GM23338 (cell line): ENCODE results near the gene GPR156. TPM values are rescaled to one million over a fixed set of nuclear protein-coding genes. Genes with fewer than 3 reads are reported as not detected.

Experiments used
- ATAC-seq: fragments of 200-7000 bp; cut with Tn5 transposase; 3 replicates; pipeline ENCODE4 v1.9.1; 2020
- DNase-seq: peaks from one replicate; pipeline ENCODE4 v3.0.0-alpha.2; 2015; ENCODE audit warnings: low spot score
- H2AFZ ChIP-seq: fragments of 200-600 bp; sonication (generic); 2 replicates; pipeline ENCODE4 v1.8.0; 2016; ENCODE audit warnings: antibody characterized with exemption, mild to moderate bottlenecking, moderate library complexity
- H3F3A ChIP-seq: fragments of 200-600 bp; sonication (generic); replicated peaks from 2 replicates; pipeline ENCODE4 v1.8.0; 2017; ENCODE audit warnings: antibody characterized with exemption, mixed run types, low read depth
- H3K27ac ChIP-seq: fragments of 200-600 bp; sonication (generic); 2 replicates; pipeline ENCODE4 v1.6.1; 2016; ENCODE audit warnings: low read depth
- H3K27me3 ChIP-seq: fragments of 200-600 bp; sonication (generic); 2 replicates; pipeline ENCODE4 v1.8.0; 2016; ENCODE audit warnings: mild to moderate bottlenecking, mixed run types, moderate library complexity; ENCODE audit not compliant: insufficient read depth
- H3K36me3 ChIP-seq: fragments of 200-600 bp; sonication (generic); 2 replicates; pipeline ENCODE4 v1.8.0; 2016; ENCODE audit warnings: mild to moderate bottlenecking; ENCODE audit not compliant: insufficient read depth
- H3K4me1 ChIP-seq: fragments of 200-600 bp; sonication (generic); 2 replicates; pipeline ENCODE4 v1.8.0; 2016; ENCODE audit warnings: mild to moderate bottlenecking, moderate library complexity; ENCODE audit not compliant: insufficient read depth
- H3K4me2 ChIP-seq: fragments of 200-600 bp; sonication (generic); 2 replicates; pipeline ENCODE4 v1.7.1; 2017; ENCODE audit warnings: mixed run types
- H3K4me3 ChIP-seq: fragments of 200-600 bp; sonication (generic); 2 replicates; pipeline ENCODE4 v1.6.1; 2016; ENCODE audit warnings: mixed run types
- H3K79me2 ChIP-seq: fragments of 200-600 bp; sonication (generic); replicated peaks from 2 replicates; pipeline ENCODE4 v1.8.0; 2017; ENCODE audit warnings: mild to moderate bottlenecking; ENCODE audit not compliant: insufficient read depth
- H3K9me2 ChIP-seq: fragments of 200-600 bp; sonication (generic); 2 replicates; pipeline ENCODE4 v1.8.0; 2017; ENCODE audit not compliant: insufficient read depth
- H4K20me1 ChIP-seq: fragments of 200-600 bp; sonication (generic); replicated peaks from 2 replicates; pipeline ENCODE4 v1.8.0; 2017; ENCODE audit warnings: mild to moderate bottlenecking; ENCODE audit not compliant: insufficient read depth
- H3K27ac Mint-ChIP-seq: 2 replicates; pipeline ENCODE4 v1.8.0; 2020; ENCODE audit warnings: inconsistent platforms, mild to moderate bottlenecking, moderate library complexity, mixed read lengths
- H3K27me3 Mint-ChIP-seq: 3 replicates; pipeline ENCODE4 v1.8.0; 2022; ENCODE audit warnings: low read depth, mild to moderate bottlenecking, moderate library complexity, mixed read lengths, inconsistent platforms; ENCODE audit not compliant: insufficient read depth, poor library complexity
- H3K36me3 Mint-ChIP-seq: 3 replicates; pipeline ENCODE4 v1.8.0; 2021; ENCODE audit warnings: low read depth, mild to moderate bottlenecking, inconsistent platforms, moderate library complexity, mixed read lengths
- H3K4me1 Mint-ChIP-seq: 3 replicates; pipeline ENCODE4 v1.8.0; 2020; ENCODE audit warnings: mild to moderate bottlenecking, inconsistent platforms, mixed read lengths
- H3K4me3 Mint-ChIP-seq: 3 replicates; pipeline ENCODE4 v1.8.0; 2021; ENCODE audit warnings: moderate library complexity, mild to moderate bottlenecking, inconsistent platforms, mixed read lengths
- H3K9me3 Mint-ChIP-seq: 3 replicates; pipeline ENCODE4 v1.8.0; 2020; ENCODE audit warnings: moderate library complexity, mild to moderate bottlenecking, inconsistent platforms, mixed read lengths
- CREB1 ChIP-seq: fragments of 250-450 bp; sonication (Bioruptor Pico); IDR thresholded peaks from 2 replicates; pipeline ENCODE4 v1.5.0; 2020; ENCODE audit warnings: low read depth, mild to moderate bottlenecking, moderate library complexity
- EZH2 ChIP-seq: fragments of 200-600 bp; sonication (generic); IDR thresholded peaks from one replicate; pipeline ENCODE4 v1.8.0; 2017; ENCODE audit warnings: antibody characterized with exemption, mild to moderate bottlenecking, low read depth; ENCODE audit not compliant: unreplicated experiment
- EZH2phosphoT487 ChIP-seq: fragments of 200-600 bp; sonication (generic); IDR thresholded peaks from one replicate; pipeline ENCODE4 v1.8.1; 2018; ENCODE audit warnings: antibody characterized with exemption; ENCODE audit not compliant: unreplicated experiment
- POLR2AphosphoS5 ChIP-seq: IDR thresholded peaks from 2 replicates; pipeline ENCODE4 v1.6.1; 2016; ENCODE audit warnings: antibody characterized with exemption, low read depth
- STAT1 ChIP-seq: IDR thresholded peaks from one replicate; pipeline ENCODE4 v1.6.1; 2016; ENCODE audit warnings: antibody characterized with exemption; ENCODE audit not compliant: unreplicated experiment
- ZNF331 ChIP-seq: fragments of 250-450 bp; sonication (Bioruptor Pico); IDR thresholded peaks from 2 replicates; pipeline ENCODE4 v1.5.0; 2020; ENCODE audit warnings: low read depth, mild to moderate bottlenecking, moderate library complexity
- polyA plus RNA-seq: library from polyadenylated mRNA; unstranded; fragments of >200 nt; fragmentation: Nextera tagmentation; extraction: Ambion mirVana; gene quantifications from 2 replicates; pipeline ENCODE4 v1.2.1, GENCODE V29; 2016
- total RNA-seq: library from RNA; depleted of rRNA; stranded (reverse); fragments of >200 nt; shearing (Covaris generic); gene quantifications from 2 replicates; pipeline ENCODE4 v1.2.3, GENCODE V29; 2014
- TF ChIP-seq, protein P1 (sequence below): IDR thresholded peaks from one replicate; pipeline ENCODE4 v1.6.1; 2018; ENCODE audit warnings: antibody characterized with exemption; ENCODE audit not compliant: unreplicated experiment
- TF ChIP-seq, protein P2 (sequence below): fragments of 250-450 bp; sonication (Bioruptor Pico); IDR thresholded peaks from 2 replicates; pipeline ENCODE4 v1.5.0; 2020; ENCODE audit warnings: mild to moderate bottlenecking, moderate library complexity

GPR156 gene
- total and polyA plus RNA-seq, 2 experiments from 2014 or later, result 0.50 to 2.5 TPM

DNA sequence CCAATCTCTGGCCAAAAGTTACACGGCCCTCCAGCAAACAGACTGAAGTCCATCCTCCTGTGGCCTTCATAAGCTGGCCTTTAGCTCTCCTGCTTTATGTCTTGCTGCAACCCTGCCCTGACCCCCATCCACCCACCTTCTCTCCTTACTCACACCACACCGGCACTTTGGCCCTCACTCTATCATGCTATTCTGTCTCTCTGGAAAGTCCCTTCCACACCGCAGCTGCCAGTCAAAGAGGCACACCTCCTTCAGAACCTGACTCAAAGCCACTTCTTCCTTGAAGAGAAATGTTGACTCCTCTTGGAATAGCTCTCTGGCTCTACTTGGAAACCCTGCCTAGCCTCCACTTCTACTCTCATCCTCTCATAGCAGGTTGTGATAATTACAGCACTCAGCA is 4.5 kb downstream of the GPR156 start:
- no peak for TF ChIP-seq ZNF331
- no peak for TF ChIP-seq EZH2phosphoT487
- no peak for TF ChIP-seq POLR2AphosphoS5
- no peak for TF ChIP-seq EZH2
- TF ChIP-seq, protein P1, sequence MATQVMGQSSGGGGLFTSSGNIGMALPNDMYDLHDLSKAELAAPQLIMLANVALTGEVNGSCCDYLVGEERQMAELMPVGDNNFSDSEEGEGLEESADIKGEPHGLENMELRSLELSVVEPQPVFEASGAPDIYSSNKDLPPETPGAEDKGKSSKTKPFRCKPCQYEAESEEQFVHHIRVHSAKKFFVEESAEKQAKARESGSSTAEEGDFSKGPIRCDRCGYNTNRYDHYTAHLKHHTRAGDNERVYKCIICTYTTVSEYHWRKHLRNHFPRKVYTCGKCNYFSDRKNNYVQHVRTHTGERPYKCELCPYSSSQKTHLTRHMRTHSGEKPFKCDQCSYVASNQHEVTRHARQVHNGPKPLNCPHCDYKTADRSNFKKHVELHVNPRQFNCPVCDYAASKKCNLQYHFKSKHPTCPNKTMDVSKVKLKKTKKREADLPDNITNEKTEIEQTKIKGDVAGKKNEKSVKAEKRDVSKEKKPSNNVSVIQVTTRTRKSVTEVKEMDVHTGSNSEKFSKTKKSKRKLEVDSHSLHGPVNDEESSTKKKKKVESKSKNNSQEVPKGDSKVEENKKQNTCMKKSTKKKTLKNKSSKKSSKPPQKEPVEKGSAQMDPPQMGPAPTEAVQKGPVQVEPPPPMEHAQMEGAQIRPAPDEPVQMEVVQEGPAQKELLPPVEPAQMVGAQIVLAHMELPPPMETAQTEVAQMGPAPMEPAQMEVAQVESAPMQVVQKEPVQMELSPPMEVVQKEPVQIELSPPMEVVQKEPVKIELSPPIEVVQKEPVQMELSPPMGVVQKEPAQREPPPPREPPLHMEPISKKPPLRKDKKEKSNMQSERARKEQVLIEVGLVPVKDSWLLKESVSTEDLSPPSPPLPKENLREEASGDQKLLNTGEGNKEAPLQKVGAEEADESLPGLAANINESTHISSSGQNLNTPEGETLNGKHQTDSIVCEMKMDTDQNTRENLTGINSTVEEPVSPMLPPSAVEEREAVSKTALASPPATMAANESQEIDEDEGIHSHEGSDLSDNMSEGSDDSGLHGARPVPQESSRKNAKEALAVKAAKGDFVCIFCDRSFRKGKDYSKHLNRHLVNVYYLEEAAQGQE, result no peak
- TF ChIP-seq STAT1, result no peak
- no peak for TF ChIP-seq CREB1 (CRISPR knock-in tag)
- TF ChIP-seq, protein P2, sequence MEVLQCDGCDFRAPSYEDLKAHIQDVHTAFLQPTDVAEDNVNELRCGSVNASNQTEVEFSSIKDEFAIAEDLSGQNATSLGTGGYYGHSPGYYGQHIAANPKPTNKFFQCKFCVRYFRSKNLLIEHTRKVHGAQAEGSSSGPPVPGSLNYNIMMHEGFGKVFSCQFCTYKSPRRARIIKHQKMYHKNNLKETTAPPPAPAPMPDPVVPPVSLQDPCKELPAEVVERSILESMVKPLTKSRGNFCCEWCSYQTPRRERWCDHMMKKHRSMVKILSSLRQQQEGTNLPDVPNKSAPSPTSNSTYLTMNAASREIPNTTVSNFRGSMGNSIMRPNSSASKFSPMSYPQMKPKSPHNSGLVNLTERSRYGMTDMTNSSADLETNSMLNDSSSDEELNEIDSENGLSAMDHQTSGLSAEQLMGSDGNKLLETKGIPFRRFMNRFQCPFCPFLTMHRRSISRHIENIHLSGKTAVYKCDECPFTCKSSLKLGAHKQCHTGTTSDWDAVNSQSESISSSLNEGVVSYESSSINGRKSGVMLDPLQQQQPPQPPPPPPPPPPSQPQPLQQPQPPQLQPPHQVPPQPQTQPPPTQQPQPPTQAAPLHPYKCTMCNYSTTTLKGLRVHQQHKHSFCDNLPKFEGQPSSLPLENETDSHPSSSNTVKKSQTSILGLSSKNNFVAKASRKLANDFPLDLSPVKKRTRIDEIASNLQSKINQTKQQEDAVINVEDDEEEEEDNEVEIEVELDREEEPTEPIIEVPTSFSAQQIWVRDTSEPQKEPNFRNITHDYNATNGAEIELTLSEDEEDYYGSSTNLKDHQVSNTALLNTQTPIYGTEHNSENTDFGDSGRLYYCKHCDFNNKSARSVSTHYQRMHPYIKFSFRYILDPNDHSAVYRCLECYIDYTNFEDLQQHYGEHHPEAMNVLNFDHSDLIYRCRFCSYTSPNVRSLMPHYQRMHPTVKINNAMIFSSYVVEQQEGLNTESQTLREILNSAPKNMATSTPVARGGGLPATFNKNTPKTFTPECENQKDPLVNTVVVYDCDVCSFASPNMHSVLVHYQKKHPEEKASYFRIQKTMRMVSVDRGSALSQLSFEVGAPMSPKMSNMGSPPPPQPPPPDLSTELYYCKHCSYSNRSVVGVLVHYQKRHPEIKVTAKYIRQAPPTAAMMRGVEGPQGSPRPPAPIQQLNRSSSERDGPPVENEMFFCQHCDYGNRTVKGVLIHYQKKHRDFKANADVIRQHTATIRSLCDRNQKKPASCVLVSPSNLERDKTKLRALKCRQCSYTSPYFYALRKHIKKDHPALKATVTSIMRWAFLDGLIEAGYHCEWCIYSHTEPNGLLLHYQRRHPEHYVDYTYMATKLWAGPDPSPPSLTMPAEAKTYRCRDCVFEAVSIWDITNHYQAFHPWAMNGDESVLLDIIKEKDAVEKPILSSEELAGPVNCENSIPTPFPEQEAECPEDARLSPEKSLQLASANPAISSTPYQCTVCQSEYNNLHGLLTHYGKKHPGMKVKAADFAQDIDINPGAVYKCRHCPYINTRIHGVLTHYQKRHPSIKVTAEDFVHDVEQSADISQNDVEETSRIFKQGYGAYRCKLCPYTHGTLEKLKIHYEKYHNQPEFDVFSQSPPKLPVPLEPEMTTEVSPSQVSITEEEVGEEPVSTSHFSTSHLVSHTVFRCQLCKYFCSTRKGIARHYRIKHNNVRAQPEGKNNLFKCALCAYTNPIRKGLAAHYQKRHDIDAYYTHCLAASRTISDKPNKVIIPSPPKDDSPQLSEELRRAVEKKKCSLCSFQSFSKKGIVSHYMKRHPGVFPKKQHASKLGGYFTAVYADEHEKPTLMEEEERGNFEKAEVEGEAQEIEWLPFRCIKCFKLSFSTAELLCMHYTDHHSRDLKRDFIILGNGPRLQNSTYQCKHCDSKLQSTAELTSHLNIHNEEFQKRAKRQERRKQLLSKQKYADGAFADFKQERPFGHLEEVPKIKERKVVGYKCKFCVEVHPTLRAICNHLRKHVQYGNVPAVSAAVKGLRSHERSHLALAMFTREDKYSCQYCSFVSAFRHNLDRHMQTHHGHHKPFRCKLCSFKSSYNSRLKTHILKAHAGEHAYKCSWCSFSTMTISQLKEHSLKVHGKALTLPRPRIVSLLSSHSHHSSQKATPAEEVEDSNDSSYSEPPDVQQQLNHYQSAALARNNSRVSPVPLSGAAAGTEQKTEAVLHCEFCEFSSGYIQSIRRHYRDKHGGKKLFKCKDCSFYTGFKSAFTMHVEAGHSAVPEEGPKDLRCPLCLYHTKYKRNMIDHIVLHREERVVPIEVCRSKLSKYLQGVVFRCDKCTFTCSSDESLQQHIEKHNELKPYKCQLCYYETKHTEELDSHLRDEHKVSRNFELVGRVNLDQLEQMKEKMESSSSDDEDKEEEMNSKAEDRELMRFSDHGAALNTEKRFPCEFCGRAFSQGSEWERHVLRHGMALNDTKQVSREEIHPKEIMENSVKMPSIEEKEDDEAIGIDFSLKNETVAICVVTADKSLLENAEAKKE (CRISPR knock-in tag), result no peak
- H3K27me3 ChIP-seq, result peaks cover 20% of the 10 kb centered on the region
- peaks cover 25% of the 10 kb centered on the region for H3K4me1 Mint-ChIP-seq
- H3F3A ChIP-seq, result no peaks in the 10 kb centered on the region
- no peaks in the 10 kb centered on the region for H3K79me2 ChIP-seq
- no peak overlapping the region for H3K27ac Mint-ChIP-seq
- no peaks in the 10 kb centered on the region for H3K36me3 Mint-ChIP-seq
- no peaks in the 10 kb centered on the region for H3K36me3 ChIP-seq
- ATAC-seq, result no peak
- no peak overlapping the region for H3K4me3 ChIP-seq
- DNase-seq, result no peak
- H3K4me1 ChIP-seq, result peaks cover 4% of the 10 kb centered on the region
- no peak overlapping the region for H3K27ac ChIP-seq
- no peak overlapping the region for H2AFZ ChIP-seq
- no peak overlapping the region for H3K4me2 ChIP-seq
- no peak overlapping the region for H3K4me3 Mint-ChIP-seq
- H4K20me1 ChIP-seq, result no peaks in the 10 kb centered on the region
- no peaks in the 10 kb centered on the region for H3K9me2 ChIP-seq
- H3K27me3 Mint-ChIP-seq, result peaks cover 11% of the 10 kb centered on the region
- H3K9me3 Mint-ChIP-seq, result no peaks in the 10 kb centered on the region
